Right lobe of liver (tissue), 6 donors: ENCODE measurements around the gene TMEM179. TPM values are rescaled to one million over a fixed set of nuclear protein-coding genes. Genes with fewer than 3 reads are reported as not detected.

Experiments
- ATAC-seq, 4 donors: fragments of 200-7000 bp; cut with Tn5 transposase; one replicate each; pipeline ENCODE4 v1.9.1; 2020; ENCODE audit warnings: mild to moderate bottlenecking in 4 of 4, moderate library complexity in 4 of 4
- DNase-seq, 3 donors: peaks; one replicate each; pipeline ENCODE4 v3.0.0-alpha.2; 2020
- H3K27ac ChIP-seq, 3 donors: fragments of 200-600 bp; one replicate each; pipeline ENCODE4 v1.8.0; 2022
- H3K27me3 ChIP-seq, 2 donors: fragments of 200-600 bp; one replicate each; pipeline ENCODE4 v1.8.0; 2022
- H3K36me3 ChIP-seq, 4 donors: fragments of 200-600 bp; sonication (generic) in 1 of 4; one replicate each; pipeline versions ENCODE4 v1.5.1 to v1.8.0; 2017 to 2022; ENCODE audit warnings: control low read depth in 1 of 4
- H3K4me1 ChIP-seq, 4 donors: fragments of 200-600 bp; sonication (generic) in 1 of 4; one replicate each; pipeline versions ENCODE4 v1.5.1 to v1.8.0; 2017 to 2022; ENCODE audit warnings: control low read depth in 1 of 4
- H3K4me3 ChIP-seq, 3 donors: fragments of 200-600 bp; one replicate each; pipeline ENCODE4 v1.8.0; 2022
- H3K9me3 ChIP-seq, 4 donors: fragments of 200-600 bp; sonication (generic) in 1 of 4; one replicate each; pipeline versions ENCODE4 v1.5.1 to v1.8.0; 2017 to 2022; ENCODE audit warnings: control low read depth in 1 of 4
- POLR2A ChIP-seq: fragments of 450-650 bp; IDR thresholded peaks from one replicate; pipeline ENCODE4 v1.6.1; 2017; ENCODE audit warnings: antibody characterized with exemption, mild to moderate bottlenecking
- WGBS: methylation state at CpG from one replicate; pipeline ENCODE4 v1.1.6; 2018; ENCODE audit warnings: low coverage, low lambda C conversion rate; ENCODE audit not compliant: insufficient coverage; ENCODE audit errors: missing lambda C conversion rate; 5-methylcytosine and 5-hydroxymethylcytosine counted together
- intact Hi-C, 2 donors: fragments of 100-400 bp; cut with DNase I; formaldehyde crosslinking; loops; one replicate each; pipeline versions ENCODE4 v1.11.2 to v1.14.1; 2022
- total RNA-seq, 6 experiments: library from RNA; depleted of rRNA in 2 of 6; stranded (reverse); fragments of >200 nt in 2 of 6; fragmentation: NEBNext Ultra II Directional in 3 of 6; extraction: Animal tissue kit (Norgen Biotek cat#: 25700) in 3 of 6; gene quantifications; one replicate each; pipeline versions ENCODE4 v1.1.0 to v1.2.4, GENCODE V29; 2016 to 2023
- TF ChIP-seq, protein P1 (sequence below), 4 donors: fragments of 200-600 bp in 3 of 4; fragments of 450-650 bp in 1 of 4; IDR thresholded peaks; one replicate each; pipeline versions ENCODE4 v1.5.1 to v1.8.0; 2016 to 2022; ENCODE audit warnings: antibody characterized with exemption in 4 of 4, mild to moderate bottlenecking in 2 of 4
- donor health status: DM: no; HTN: yes; CAD: no.
- donor health status: DM: no; HTN: no; CAD: no.
- donor health status: DM: no; HTN: no; CAD: no.
- donor health status: DM: no; HTN: yes; CAD: no.
- donor health status: DM: no; HTN: yes; CAD: no.

TMEM179 gene
- total RNA-seq, 6 experiments from 2014 or later, result 0.17 to 0.18 TPM; not detected in 4

DNA sequence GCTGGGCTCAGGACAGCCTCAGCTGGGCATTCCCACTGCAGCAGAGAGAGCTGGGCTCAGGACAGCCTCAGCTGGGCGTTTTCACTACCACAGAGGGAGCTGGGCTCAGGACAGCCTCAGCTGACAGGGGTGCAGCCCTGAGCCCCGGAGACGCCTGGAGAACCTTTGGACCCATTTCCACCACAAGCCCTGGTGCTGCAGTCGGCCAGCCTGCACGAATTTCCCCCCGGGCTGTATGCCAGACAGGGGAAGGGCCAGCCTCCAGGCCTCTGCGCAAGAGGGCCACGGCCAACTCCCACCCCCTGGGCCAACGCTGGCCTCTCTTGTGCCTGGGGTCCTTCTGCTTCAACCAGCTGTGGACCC is 27.6 kb downstream of the TMEM179 start:
- Histone ChIP-seq H3K27me3 (no peaks in the 10 kb centered on the region), H3K9me3 (no peaks in the 10 kb centered on the region), H3K27ac (no peak overlapping the region), H3K4me3 (no peak overlapping the region), H3K36me3 (no peaks in the 10 kb centered on the region), H3K4me1 (peaks cover 0 to 27% (median 7%) of the 10 kb centered on the region in 4 donors)
- ATAC-seq (peak in 3 of 4 donors; percentile 17 to 54 (median 29)), DNase-seq (no peak)
- TF ChIP-seq POLR2A, result no peak
- TF ChIP-seq, protein P1, sequence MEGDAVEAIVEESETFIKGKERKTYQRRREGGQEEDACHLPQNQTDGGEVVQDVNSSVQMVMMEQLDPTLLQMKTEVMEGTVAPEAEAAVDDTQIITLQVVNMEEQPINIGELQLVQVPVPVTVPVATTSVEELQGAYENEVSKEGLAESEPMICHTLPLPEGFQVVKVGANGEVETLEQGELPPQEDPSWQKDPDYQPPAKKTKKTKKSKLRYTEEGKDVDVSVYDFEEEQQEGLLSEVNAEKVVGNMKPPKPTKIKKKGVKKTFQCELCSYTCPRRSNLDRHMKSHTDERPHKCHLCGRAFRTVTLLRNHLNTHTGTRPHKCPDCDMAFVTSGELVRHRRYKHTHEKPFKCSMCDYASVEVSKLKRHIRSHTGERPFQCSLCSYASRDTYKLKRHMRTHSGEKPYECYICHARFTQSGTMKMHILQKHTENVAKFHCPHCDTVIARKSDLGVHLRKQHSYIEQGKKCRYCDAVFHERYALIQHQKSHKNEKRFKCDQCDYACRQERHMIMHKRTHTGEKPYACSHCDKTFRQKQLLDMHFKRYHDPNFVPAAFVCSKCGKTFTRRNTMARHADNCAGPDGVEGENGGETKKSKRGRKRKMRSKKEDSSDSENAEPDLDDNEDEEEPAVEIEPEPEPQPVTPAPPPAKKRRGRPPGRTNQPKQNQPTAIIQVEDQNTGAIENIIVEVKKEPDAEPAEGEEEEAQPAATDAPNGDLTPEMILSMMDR (IDR thresholded peaks at IDR 0.05), result no peak
- intact Hi-C loops, result no loop called here
- WGBS, result no CpG with 5 or more reads among the region's 9 CpGs

DNA sequence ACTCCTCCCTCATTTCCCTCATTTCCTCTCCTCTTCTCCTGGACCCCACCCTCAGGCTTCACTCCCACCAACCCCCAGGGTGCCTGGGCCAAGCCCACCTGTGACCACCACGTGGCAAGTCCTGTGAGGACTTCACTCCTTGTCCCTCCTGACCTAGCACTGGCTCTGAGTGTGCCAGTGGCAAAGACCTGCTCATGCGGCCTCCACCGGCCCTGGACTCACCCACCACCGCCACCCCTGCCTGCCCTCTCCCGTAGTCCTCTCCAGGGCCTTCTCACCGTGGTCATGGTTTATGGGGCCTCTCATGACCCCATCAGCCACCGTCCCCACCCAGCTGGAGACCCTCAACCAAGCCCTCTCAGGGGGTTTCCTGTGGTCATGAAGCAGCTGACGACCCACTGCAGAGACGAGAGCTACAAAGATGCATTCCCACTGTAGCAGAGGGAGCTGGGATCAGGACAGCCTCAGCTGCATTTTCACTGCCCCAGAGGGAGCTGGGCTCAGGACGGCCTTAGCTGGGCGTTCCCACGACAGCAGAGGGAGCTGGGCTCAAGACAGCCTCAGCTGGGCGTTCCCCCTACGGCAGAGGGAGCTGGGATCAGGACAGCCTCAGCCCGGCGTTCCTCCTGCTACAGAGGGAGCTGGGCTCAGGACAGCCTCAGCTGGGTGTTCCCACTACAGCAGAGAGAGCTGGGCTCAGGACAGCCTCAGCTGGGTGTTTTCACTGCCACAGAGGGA is 28.2 kb downstream of the TMEM179 start:
- 70% methylated on average over 7 of the region's 16 CpGs for WGBS
- Histone ChIP-seq H3K9me3 (no peaks in the 10 kb centered on the region), H3K4me3 (no peak overlapping the region), H3K4me1 (peaks cover 0 to 27% (median 7%) of the 10 kb centered on the region in 4 donors), H3K27me3 (no peaks in the 10 kb centered on the region), H3K27ac (no peak overlapping the region), H3K36me3 (no peaks in the 10 kb centered on the region)
- no peak for DNase-seq
- ATAC-seq, result no peak
- TF ChIP-seq, protein P1 (IDR thresholded peaks at IDR 0.05), result no peak
- no peak for TF ChIP-seq POLR2A
- intact Hi-C loops, result no loop called here

- Histone ChIP-seq H3K27ac (peak overlapping the region in 1 of 3 donors; percentile 21), H3K27me3 (no peaks in the 10 kb centered on the region), H3K4me1 (peaks cover 0 to 26% (median 7%) of the 10 kb centered on the region in 4 donors), H3K36me3 (no peaks in the 10 kb centered on the region), H3K9me3 (no peaks in the 10 kb centered on the region), H3K4me3 (no peak overlapping the region)
- no peak for DNase-seq
- intact Hi-C loops, result no loop called here
- ATAC-seq, result no peak
- no peak for TF ChIP-seq POLR2A
- TF ChIP-seq, protein P1 (IDR thresholded peaks at IDR 0.05), result no peak
- WGBS, result 56% methylated on average over 7 of the region's 31 CpGs
Measured at GRCh38 chr14:104574978-104575583, 29.5 kb downstream of the TMEM179 start.

- intact Hi-C loops, result no loop called here
- Histone ChIP-seq H3K4me1 (peaks cover 0 to 20% (median 4%) of the 10 kb centered on the region in 4 donors), H3K4me3 (no peak overlapping the region), H3K36me3 (no peaks in the 10 kb centered on the region), H3K9me3 (no peaks in the 10 kb centered on the region), H3K27ac (no peak overlapping the region), H3K27me3 (no peaks in the 10 kb centered on the region)
- peak in 1 of 4 donors; percentile 22 for ATAC-seq
- 49% methylated on average over 5 of the region's 14 CpGs for WGBS
- no peak for TF ChIP-seq POLR2A
- TF ChIP-seq, protein P1 (IDR thresholded peaks at IDR 0.05), result no peak
- DNase-seq, result no peak
Measured at GRCh38 chr14:104574536-104574935, 30.0 kb downstream of the TMEM179 start.
